GM23338 (cell line): Measurements from ENCODE around the gene OR8I2. TPM values are rescaled to one million over a fixed set of nuclear protein-coding genes. Genes with fewer than 3 reads are reported as not detected.

Experiments
- ATAC-seq: fragments of 200-7000 bp; cut with Tn5 transposase; 3 replicates; pipeline ENCODE4 v1.9.1; 2020
- DNase-seq: peaks from one replicate; pipeline ENCODE4 v3.0.0-alpha.2; 2015; ENCODE audit warnings: low spot score
- H2AFZ ChIP-seq: fragments of 200-600 bp; sonication (generic); 2 replicates; pipeline ENCODE4 v1.8.0; 2016; ENCODE audit warnings: antibody characterized with exemption, mild to moderate bottlenecking, moderate library complexity
- H3F3A ChIP-seq: fragments of 200-600 bp; sonication (generic); replicated peaks from 2 replicates; pipeline ENCODE4 v1.8.0; 2017; ENCODE audit warnings: antibody characterized with exemption, mixed run types, low read depth
- H3K27ac ChIP-seq: fragments of 200-600 bp; sonication (generic); 2 replicates; pipeline ENCODE4 v1.6.1; 2016; ENCODE audit warnings: low read depth
- H3K27me3 ChIP-seq: fragments of 200-600 bp; sonication (generic); 2 replicates; pipeline ENCODE4 v1.8.0; 2016; ENCODE audit warnings: mild to moderate bottlenecking, mixed run types, moderate library complexity; ENCODE audit not compliant: insufficient read depth
- H3K36me3 ChIP-seq: fragments of 200-600 bp; sonication (generic); 2 replicates; pipeline ENCODE4 v1.8.0; 2016; ENCODE audit warnings: mild to moderate bottlenecking; ENCODE audit not compliant: insufficient read depth
- H3K4me1 ChIP-seq: fragments of 200-600 bp; sonication (generic); 2 replicates; pipeline ENCODE4 v1.8.0; 2016; ENCODE audit warnings: mild to moderate bottlenecking, moderate library complexity; ENCODE audit not compliant: insufficient read depth
- H3K4me2 ChIP-seq: fragments of 200-600 bp; sonication (generic); 2 replicates; pipeline ENCODE4 v1.7.1; 2017; ENCODE audit warnings: mixed run types
- H3K4me3 ChIP-seq: fragments of 200-600 bp; sonication (generic); 2 replicates; pipeline ENCODE4 v1.6.1; 2016; ENCODE audit warnings: mixed run types
- H3K79me2 ChIP-seq: fragments of 200-600 bp; sonication (generic); replicated peaks from 2 replicates; pipeline ENCODE4 v1.8.0; 2017; ENCODE audit warnings: mild to moderate bottlenecking; ENCODE audit not compliant: insufficient read depth
- H3K9me2 ChIP-seq: fragments of 200-600 bp; sonication (generic); 2 replicates; pipeline ENCODE4 v1.8.0; 2017; ENCODE audit not compliant: insufficient read depth
- H4K20me1 ChIP-seq: fragments of 200-600 bp; sonication (generic); replicated peaks from 2 replicates; pipeline ENCODE4 v1.8.0; 2017; ENCODE audit warnings: mild to moderate bottlenecking; ENCODE audit not compliant: insufficient read depth
- H3K27ac Mint-ChIP-seq: 2 replicates; pipeline ENCODE4 v1.8.0; 2020; ENCODE audit warnings: inconsistent platforms, mild to moderate bottlenecking, moderate library complexity, mixed read lengths
- H3K27me3 Mint-ChIP-seq: 3 replicates; pipeline ENCODE4 v1.8.0; 2022; ENCODE audit warnings: low read depth, mild to moderate bottlenecking, moderate library complexity, mixed read lengths, inconsistent platforms; ENCODE audit not compliant: insufficient read depth, poor library complexity
- H3K36me3 Mint-ChIP-seq: 3 replicates; pipeline ENCODE4 v1.8.0; 2021; ENCODE audit warnings: low read depth, mild to moderate bottlenecking, inconsistent platforms, moderate library complexity, mixed read lengths
- H3K4me1 Mint-ChIP-seq: 3 replicates; pipeline ENCODE4 v1.8.0; 2020; ENCODE audit warnings: mild to moderate bottlenecking, inconsistent platforms, mixed read lengths
- H3K4me3 Mint-ChIP-seq: 3 replicates; pipeline ENCODE4 v1.8.0; 2021; ENCODE audit warnings: moderate library complexity, mild to moderate bottlenecking, inconsistent platforms, mixed read lengths
- H3K9me3 Mint-ChIP-seq: 3 replicates; pipeline ENCODE4 v1.8.0; 2020; ENCODE audit warnings: moderate library complexity, mild to moderate bottlenecking, inconsistent platforms, mixed read lengths
- CREB1 ChIP-seq: fragments of 250-450 bp; sonication (Bioruptor Pico); IDR thresholded peaks from 2 replicates; pipeline ENCODE4 v1.5.0; 2020; ENCODE audit warnings: low read depth, mild to moderate bottlenecking, moderate library complexity
- EZH2 ChIP-seq: fragments of 200-600 bp; sonication (generic); IDR thresholded peaks from one replicate; pipeline ENCODE4 v1.8.0; 2017; ENCODE audit warnings: antibody characterized with exemption, mild to moderate bottlenecking, low read depth; ENCODE audit not compliant: unreplicated experiment
- EZH2phosphoT487 ChIP-seq: fragments of 200-600 bp; sonication (generic); IDR thresholded peaks from one replicate; pipeline ENCODE4 v1.8.1; 2018; ENCODE audit warnings: antibody characterized with exemption; ENCODE audit not compliant: unreplicated experiment
- JUNB ChIP-seq: IDR thresholded peaks from one replicate; pipeline ENCODE4 v1.6.1; 2016; ENCODE audit warnings: antibody characterized with exemption; ENCODE audit not compliant: unreplicated experiment
- NANOG ChIP-seq: IDR thresholded peaks from 2 replicates; pipeline ENCODE4 v1.6.1; 2016; ENCODE audit warnings: antibody characterized with exemption, borderline replicate concordance
- POLR2AphosphoS5 ChIP-seq: IDR thresholded peaks from 2 replicates; pipeline ENCODE4 v1.6.1; 2016; ENCODE audit warnings: antibody characterized with exemption, low read depth
- STAT1 ChIP-seq: IDR thresholded peaks from one replicate; pipeline ENCODE4 v1.6.1; 2016; ENCODE audit warnings: antibody characterized with exemption; ENCODE audit not compliant: unreplicated experiment
- ZNF114 ChIP-seq: fragments of 250-450 bp; sonication (Bioruptor Pico); IDR thresholded peaks from 2 replicates; pipeline ENCODE4 v1.5.0; 2020; ENCODE audit warnings: mild to moderate bottlenecking, moderate library complexity
- ZNF331 ChIP-seq: fragments of 250-450 bp; sonication (Bioruptor Pico); IDR thresholded peaks from 2 replicates; pipeline ENCODE4 v1.5.0; 2020; ENCODE audit warnings: low read depth, mild to moderate bottlenecking, moderate library complexity
- polyA plus RNA-seq: library from polyadenylated mRNA; unstranded; fragments of >200 nt; fragmentation: Nextera tagmentation; extraction: Ambion mirVana; gene quantifications from 2 replicates; pipeline ENCODE4 v1.2.1, GENCODE V29; 2016
- total RNA-seq: library from RNA; depleted of rRNA; stranded (reverse); fragments of >200 nt; shearing (Covaris generic); gene quantifications from 2 replicates; pipeline ENCODE4 v1.2.3, GENCODE V29; 2014
- TF ChIP-seq, protein P1 (sequence below): IDR thresholded peaks from one replicate; pipeline ENCODE4 v1.6.1; 2018; ENCODE audit warnings: antibody characterized with exemption; ENCODE audit not compliant: unreplicated experiment
- TF ChIP-seq, protein P2 (sequence below): fragments of 250-450 bp; sonication (Bioruptor Pico); IDR thresholded peaks from 2 replicates; pipeline ENCODE4 v1.5.0; 2020; ENCODE audit warnings: mild to moderate bottlenecking, moderate library complexity
- TF ChIP-seq, protein P3 (sequence below): IDR thresholded peaks from 2 replicates; pipeline ENCODE4 v1.6.1; 2016; ENCODE audit warnings: antibody characterized with exemption
- TF ChIP-seq, protein P4 (sequence below), 2 experiments: fragments of 200-600 bp in 1 of 2; sonication (generic) in 1 of 2; conservative IDR thresholded peaks; 2 replicates each; pipeline versions ENCODE4 v1.5.1 to v1.6.1; 2016 to 2017; ENCODE audit warnings: antibody characterized with exemption in 2 of 2, low read depth in 2 of 2, mild to moderate bottlenecking in 2 of 2, moderate library complexity in 1 of 2

The OR8I2 gene
- total and polyA plus RNA-seq, 2 experiments from 2014 or later, result not detected

DNA sequence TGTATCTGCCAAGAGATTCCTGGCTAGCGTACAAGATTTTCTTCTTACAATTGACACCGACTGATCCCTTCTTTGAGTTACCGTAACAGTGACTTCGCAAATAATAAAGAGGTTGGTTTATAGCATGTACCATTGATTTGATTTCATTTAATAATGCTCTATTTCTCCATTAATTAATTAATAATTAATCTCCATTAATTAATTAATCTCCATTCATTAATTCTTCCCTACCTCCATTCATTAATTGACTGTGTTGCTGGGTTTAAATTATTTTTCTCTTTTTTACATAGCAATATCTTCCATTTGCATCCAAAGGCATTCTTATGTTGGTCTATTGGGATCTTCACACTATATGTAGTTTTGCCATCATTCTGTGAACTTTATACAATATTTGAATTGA, 44.6 kb upstream of the OR8I2 start:
- no peaks in the 10 kb centered on the region; the same call in 2 of the 3 replicates for H3K4me1 Mint-ChIP-seq
- Histone ChIP-seq H3F3A (no peaks in the 10 kb centered on the region), H3K36me3 (no peaks in the 10 kb centered on the region), H2AFZ (no peak overlapping the region), H3K4me3 (no peak overlapping the region), H3K79me2 (no peaks in the 10 kb centered on the region), H3K4me1 (no peaks in the 10 kb centered on the region; the same call in 1 of the 2 replicates), H3K27me3 (no peaks in the 10 kb centered on the region), H3K4me2 (no peak overlapping the region), H3K9me2 (peaks cover 22% of the 10 kb centered on the region; the same call in 1 of the 2 replicates), H4K20me1 (no peaks in the 10 kb centered on the region), H3K27ac (no peak overlapping the region)
- H3K4me3 Mint-ChIP-seq, result no peak overlapping the region
- DNase-seq (no peak), ATAC-seq (no peak)
- no peaks in the 10 kb centered on the region for H3K27me3 Mint-ChIP-seq
- no peaks in the 10 kb centered on the region for H3K9me3 Mint-ChIP-seq
- H3K27ac Mint-ChIP-seq, result no peak overlapping the region
- no peaks in the 10 kb centered on the region for H3K36me3 Mint-ChIP-seq
- TF ChIP-seq POLR2AphosphoS5 (no peak), JUNB (no peak), CREB1 (CRISPR knock-in tag) (no peak), EZH2 (no peak), ZNF331 (CRISPR knock-in tag) (no peak), EZH2phosphoT487 (no peak), NANOG (no peak), STAT1 (no peak), ZNF114 (no peak)
- TF ChIP-seq, protein P1, sequence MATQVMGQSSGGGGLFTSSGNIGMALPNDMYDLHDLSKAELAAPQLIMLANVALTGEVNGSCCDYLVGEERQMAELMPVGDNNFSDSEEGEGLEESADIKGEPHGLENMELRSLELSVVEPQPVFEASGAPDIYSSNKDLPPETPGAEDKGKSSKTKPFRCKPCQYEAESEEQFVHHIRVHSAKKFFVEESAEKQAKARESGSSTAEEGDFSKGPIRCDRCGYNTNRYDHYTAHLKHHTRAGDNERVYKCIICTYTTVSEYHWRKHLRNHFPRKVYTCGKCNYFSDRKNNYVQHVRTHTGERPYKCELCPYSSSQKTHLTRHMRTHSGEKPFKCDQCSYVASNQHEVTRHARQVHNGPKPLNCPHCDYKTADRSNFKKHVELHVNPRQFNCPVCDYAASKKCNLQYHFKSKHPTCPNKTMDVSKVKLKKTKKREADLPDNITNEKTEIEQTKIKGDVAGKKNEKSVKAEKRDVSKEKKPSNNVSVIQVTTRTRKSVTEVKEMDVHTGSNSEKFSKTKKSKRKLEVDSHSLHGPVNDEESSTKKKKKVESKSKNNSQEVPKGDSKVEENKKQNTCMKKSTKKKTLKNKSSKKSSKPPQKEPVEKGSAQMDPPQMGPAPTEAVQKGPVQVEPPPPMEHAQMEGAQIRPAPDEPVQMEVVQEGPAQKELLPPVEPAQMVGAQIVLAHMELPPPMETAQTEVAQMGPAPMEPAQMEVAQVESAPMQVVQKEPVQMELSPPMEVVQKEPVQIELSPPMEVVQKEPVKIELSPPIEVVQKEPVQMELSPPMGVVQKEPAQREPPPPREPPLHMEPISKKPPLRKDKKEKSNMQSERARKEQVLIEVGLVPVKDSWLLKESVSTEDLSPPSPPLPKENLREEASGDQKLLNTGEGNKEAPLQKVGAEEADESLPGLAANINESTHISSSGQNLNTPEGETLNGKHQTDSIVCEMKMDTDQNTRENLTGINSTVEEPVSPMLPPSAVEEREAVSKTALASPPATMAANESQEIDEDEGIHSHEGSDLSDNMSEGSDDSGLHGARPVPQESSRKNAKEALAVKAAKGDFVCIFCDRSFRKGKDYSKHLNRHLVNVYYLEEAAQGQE, result no peak
- TF ChIP-seq, protein P2, sequence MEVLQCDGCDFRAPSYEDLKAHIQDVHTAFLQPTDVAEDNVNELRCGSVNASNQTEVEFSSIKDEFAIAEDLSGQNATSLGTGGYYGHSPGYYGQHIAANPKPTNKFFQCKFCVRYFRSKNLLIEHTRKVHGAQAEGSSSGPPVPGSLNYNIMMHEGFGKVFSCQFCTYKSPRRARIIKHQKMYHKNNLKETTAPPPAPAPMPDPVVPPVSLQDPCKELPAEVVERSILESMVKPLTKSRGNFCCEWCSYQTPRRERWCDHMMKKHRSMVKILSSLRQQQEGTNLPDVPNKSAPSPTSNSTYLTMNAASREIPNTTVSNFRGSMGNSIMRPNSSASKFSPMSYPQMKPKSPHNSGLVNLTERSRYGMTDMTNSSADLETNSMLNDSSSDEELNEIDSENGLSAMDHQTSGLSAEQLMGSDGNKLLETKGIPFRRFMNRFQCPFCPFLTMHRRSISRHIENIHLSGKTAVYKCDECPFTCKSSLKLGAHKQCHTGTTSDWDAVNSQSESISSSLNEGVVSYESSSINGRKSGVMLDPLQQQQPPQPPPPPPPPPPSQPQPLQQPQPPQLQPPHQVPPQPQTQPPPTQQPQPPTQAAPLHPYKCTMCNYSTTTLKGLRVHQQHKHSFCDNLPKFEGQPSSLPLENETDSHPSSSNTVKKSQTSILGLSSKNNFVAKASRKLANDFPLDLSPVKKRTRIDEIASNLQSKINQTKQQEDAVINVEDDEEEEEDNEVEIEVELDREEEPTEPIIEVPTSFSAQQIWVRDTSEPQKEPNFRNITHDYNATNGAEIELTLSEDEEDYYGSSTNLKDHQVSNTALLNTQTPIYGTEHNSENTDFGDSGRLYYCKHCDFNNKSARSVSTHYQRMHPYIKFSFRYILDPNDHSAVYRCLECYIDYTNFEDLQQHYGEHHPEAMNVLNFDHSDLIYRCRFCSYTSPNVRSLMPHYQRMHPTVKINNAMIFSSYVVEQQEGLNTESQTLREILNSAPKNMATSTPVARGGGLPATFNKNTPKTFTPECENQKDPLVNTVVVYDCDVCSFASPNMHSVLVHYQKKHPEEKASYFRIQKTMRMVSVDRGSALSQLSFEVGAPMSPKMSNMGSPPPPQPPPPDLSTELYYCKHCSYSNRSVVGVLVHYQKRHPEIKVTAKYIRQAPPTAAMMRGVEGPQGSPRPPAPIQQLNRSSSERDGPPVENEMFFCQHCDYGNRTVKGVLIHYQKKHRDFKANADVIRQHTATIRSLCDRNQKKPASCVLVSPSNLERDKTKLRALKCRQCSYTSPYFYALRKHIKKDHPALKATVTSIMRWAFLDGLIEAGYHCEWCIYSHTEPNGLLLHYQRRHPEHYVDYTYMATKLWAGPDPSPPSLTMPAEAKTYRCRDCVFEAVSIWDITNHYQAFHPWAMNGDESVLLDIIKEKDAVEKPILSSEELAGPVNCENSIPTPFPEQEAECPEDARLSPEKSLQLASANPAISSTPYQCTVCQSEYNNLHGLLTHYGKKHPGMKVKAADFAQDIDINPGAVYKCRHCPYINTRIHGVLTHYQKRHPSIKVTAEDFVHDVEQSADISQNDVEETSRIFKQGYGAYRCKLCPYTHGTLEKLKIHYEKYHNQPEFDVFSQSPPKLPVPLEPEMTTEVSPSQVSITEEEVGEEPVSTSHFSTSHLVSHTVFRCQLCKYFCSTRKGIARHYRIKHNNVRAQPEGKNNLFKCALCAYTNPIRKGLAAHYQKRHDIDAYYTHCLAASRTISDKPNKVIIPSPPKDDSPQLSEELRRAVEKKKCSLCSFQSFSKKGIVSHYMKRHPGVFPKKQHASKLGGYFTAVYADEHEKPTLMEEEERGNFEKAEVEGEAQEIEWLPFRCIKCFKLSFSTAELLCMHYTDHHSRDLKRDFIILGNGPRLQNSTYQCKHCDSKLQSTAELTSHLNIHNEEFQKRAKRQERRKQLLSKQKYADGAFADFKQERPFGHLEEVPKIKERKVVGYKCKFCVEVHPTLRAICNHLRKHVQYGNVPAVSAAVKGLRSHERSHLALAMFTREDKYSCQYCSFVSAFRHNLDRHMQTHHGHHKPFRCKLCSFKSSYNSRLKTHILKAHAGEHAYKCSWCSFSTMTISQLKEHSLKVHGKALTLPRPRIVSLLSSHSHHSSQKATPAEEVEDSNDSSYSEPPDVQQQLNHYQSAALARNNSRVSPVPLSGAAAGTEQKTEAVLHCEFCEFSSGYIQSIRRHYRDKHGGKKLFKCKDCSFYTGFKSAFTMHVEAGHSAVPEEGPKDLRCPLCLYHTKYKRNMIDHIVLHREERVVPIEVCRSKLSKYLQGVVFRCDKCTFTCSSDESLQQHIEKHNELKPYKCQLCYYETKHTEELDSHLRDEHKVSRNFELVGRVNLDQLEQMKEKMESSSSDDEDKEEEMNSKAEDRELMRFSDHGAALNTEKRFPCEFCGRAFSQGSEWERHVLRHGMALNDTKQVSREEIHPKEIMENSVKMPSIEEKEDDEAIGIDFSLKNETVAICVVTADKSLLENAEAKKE (CRISPR knock-in tag), result no peak
- TF ChIP-seq, protein P3, sequence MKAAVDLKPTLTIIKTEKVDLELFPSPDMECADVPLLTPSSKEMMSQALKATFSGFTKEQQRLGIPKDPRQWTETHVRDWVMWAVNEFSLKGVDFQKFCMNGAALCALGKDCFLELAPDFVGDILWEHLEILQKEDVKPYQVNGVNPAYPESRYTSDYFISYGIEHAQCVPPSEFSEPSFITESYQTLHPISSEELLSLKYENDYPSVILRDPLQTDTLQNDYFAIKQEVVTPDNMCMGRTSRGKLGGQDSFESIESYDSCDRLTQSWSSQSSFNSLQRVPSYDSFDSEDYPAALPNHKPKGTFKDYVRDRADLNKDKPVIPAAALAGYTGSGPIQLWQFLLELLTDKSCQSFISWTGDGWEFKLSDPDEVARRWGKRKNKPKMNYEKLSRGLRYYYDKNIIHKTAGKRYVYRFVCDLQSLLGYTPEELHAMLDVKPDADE, result no peak
- TF ChIP-seq, protein P4, sequence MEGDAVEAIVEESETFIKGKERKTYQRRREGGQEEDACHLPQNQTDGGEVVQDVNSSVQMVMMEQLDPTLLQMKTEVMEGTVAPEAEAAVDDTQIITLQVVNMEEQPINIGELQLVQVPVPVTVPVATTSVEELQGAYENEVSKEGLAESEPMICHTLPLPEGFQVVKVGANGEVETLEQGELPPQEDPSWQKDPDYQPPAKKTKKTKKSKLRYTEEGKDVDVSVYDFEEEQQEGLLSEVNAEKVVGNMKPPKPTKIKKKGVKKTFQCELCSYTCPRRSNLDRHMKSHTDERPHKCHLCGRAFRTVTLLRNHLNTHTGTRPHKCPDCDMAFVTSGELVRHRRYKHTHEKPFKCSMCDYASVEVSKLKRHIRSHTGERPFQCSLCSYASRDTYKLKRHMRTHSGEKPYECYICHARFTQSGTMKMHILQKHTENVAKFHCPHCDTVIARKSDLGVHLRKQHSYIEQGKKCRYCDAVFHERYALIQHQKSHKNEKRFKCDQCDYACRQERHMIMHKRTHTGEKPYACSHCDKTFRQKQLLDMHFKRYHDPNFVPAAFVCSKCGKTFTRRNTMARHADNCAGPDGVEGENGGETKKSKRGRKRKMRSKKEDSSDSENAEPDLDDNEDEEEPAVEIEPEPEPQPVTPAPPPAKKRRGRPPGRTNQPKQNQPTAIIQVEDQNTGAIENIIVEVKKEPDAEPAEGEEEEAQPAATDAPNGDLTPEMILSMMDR (conservative IDR thresholded peaks at IDR 0.05; ENCODE audit: low read depth in 2 of 2), result no peak
